Measurements from ENCODE around the gene EPHA6. TPM values are rescaled to one million over a fixed set of nuclear protein-coding genes. Genes with fewer than 3 reads are reported as not detected.
"Not testable (repeated sequence)": the region's sequence is repeated elsewhere in the genome, so short reads cannot be mapped to it uniquely, and the experiment has no call there.

The EPHA6 gene
- total RNA-seq, 1 donor from 2014 or later, result 0.98 TPM

DNA sequence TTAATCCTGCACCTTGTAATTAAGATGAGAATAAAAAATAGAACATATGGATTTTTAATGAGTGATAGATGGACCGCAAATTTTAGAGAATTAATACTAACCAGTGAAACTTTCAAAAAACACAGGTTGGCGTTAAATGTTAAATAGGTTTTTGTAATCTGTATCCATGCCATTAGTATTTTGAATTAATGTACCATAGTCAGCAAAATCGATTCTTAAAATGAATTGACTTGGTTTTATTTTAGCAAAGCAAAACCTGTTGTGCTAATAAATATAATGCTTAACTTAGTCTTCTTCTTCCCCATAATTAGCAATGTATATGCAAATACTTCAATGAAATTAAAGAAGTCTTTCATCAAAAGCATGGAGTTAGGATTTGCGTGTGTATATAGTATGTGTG is 63.1 kb downstream of the EPHA6 start:
- DNase-seq (ENCODE audit: low spot score) (no peak), ATAC-seq (no peak)
- intact Hi-C loops (cut with DNase I), result no loop called here

DNA sequence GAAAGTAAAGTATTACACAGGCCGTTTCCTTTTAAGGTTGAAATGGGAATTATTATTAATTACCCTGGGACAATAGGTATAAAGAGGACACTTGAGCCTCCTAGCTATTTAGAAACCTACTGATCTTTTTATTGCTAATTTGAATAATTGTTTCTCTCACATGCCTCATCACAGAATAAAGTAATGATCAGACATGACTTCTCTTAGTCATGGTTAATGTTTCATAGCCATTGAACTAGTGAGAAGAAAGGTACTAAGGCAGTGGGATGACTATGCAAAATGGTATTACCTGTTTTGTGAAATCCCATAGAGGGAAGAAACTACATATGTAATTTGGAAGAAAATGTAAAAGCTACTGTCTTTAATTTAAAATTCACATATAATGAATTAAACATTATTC is 85.6 kb downstream of the EPHA6 start:
- intact Hi-C loops (cut with DNase I), result no loop called here
- no peak for ATAC-seq

DNA sequence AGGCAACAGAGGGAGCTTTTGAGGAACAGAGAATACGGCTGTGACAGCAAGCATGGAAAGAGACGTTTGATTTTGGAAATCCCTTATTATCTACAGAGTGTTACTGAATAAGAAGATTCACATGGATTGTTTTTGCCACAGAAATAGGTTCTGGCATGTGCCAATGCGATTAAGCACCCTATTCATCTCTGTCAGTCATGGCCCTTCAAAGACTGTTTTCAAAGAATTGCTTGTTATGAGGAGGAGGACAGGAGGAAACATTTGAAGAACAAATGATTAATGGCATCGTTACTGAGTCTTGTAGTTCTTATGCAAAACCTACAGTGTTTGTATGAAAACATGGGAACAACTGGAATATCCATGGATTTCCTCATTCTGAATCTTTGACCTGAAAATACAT is 86.2 kb downstream of the EPHA6 start:
- no peak for DNase-seq (ENCODE audit: low spot score)
- ATAC-seq, result no peak
- intact Hi-C loops (cut with DNase I), result no loop called here

More for the DNA sequence above, 85.6 kb downstream of the EPHA6 start:
- no peak for DNase-seq (ENCODE audit: low spot score)

DNA sequence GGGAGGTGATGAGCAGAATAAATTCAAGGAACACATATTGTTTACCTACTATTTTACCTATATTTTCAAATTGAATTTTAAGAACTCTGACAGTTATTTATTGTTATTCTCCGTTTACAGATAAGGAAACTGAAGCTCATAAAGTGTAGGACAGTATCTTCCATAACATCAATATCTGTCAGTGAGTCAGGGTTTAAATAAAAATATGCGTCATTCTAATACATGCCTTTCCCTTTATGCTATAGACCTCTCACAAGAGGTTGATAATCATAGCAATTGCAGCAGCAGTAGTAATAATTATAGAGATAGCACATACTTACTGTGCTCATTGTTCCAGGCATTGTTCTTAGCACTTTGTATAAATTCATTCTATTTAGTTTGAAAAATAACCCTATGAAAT is 101.1 kb downstream of the EPHA6 start:
- DNase-seq (ENCODE audit: low spot score), result no peak
- no peak for ATAC-seq
- intact Hi-C loops (cut with DNase I), result no loop called here

DNA sequence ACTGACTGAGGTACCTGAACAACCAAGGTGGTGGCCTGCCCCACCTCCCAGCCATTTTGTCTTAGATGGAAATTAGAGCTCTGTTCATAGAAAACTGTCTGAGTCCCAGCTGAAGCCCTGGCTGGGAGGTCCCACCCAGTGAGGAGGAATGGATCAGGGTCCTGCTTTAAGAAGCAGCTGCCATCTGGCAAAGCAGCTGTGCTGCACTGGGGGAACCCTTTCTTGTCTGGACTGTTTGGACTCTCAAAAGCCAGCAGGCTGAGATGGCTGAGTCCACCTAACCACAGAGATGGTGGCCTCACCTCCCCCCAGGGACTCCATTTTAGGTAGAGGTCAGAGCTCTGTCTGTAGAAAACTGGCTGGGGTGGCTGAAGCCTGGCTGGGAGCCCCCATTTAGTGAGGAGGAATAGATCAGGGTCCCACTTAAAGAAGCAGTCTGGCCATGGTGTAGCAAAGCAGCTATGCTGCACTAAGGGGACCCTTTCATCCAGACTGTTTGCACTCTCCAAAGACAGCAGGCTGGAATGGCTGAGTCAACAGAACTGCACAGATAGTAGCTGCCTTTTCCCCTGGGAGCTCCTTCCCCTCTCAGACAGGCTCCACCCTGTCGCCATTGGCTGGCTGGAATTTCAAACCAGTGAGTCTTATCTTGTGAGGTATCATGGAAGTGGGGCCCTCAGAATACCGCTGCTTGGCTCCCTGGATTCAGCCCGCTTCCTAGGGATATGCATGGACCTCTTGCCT is 116.9 kb downstream of the EPHA6 start:
- DNase-seq (ENCODE audit: low spot score) (no peak), ATAC-seq (no peak)
- intact Hi-C loops (cut with DNase I), result no loop called here

DNA sequence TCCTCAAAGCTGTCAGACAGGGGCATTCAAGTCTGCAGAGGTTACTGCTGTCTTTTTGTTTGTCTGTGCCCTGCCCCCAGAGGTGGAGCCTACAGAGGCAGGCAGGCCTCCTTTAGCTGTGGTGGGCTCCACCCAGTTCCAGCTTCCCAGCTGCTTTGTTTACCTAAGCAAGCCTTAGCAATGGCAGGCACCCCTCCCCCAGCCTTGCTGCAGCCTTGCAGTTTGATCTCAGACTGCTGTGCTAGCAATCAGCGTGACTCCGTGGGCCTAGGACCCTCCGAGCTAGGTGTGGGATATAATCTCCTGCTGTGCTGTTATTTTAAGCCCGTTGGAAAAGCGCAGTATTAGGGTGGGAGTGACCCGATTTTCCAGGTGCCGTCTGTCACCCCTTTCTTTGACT is 127.7 kb downstream of the EPHA6 start:
- DNase-seq (ENCODE audit: low spot score); ATAC-seq; intact Hi-C loops (cut with DNase I): not testable (repeated sequence)

DNA sequence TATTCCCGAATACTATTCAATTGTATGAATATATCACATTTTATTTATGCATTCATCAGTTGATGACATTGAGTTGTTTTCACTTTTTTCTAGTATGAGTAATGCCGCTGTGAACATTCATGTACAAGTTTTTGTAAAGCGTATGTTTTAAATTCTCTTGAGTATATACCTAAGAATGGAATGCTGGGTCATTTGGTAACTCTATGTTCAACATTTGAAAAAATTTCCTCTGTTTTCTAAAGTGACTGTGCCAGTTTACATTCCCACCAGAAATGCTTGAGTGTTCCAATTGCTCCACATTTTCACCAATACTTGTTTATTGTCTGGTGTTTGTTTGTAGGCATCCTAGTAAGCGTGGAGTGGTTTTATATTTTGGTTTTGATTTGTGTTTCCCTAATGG is 144.5 kb downstream of the EPHA6 start:
- DNase-seq (ENCODE audit: low spot score) (no peak), ATAC-seq (no peak)
- intact Hi-C loops (cut with DNase I), result no loop called here

DNA sequence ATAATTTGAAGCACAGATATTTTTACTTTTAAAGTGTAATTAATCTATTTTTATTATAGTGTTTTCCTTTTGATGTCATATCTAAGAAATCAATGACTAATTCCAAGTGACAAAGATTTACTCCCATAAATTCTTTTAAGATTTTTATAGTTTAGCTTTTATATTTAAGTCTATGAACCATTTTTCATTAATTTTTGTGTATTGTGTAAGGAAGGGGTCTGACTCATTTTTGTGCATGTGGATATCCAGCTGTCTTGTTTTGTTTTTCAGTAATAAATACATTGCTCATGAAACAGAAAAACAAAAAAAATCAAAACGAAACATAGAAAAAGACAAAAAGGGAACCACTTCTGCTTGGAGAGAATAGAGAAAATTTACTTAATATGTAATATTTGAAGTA is 145.1 kb downstream of the EPHA6 start:
- intact Hi-C loops (cut with DNase I), result no loop called here
- ATAC-seq (no peak), DNase-seq (ENCODE audit: low spot score) (no peak)

DNA sequence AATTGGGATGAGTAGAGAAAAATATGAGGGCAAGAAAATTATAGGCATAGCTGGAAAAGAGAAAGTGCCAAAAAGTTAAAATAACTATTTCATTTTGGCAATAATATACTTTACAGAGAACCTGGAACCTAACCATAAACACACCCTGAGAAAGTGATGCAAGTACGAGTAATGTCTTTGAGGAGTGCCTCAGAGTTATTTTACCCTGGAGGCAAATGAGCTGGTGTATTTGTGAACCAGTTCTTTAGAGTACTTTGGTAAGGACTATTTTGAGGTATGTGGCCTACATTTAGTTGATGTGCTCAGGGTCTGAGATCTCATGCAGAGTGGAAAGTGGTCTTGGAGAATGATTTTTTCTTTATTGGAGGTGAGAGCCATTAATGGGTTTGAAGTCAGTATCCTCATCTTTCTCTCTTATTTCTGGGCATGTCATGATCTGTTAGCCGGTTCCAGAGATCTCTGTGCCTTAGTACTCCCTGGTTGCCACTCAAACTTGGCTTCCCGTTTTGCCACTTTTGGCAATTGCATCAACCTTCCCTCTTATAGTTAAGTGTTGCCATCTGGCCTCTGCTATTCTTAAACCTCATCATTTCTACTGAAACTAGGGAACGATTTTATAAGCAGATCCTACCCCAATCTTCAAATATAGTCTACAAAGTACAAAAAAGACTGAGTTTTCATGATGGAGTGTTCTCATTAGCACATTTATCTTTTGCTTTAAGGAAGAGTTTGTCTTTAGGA is 145.7 kb downstream of the EPHA6 start:
- intact Hi-C loops (cut with DNase I), result no loop called here
- peak; percentile 63 for ATAC-seq
- no peak for DNase-seq (ENCODE audit: low spot score)

DNA sequence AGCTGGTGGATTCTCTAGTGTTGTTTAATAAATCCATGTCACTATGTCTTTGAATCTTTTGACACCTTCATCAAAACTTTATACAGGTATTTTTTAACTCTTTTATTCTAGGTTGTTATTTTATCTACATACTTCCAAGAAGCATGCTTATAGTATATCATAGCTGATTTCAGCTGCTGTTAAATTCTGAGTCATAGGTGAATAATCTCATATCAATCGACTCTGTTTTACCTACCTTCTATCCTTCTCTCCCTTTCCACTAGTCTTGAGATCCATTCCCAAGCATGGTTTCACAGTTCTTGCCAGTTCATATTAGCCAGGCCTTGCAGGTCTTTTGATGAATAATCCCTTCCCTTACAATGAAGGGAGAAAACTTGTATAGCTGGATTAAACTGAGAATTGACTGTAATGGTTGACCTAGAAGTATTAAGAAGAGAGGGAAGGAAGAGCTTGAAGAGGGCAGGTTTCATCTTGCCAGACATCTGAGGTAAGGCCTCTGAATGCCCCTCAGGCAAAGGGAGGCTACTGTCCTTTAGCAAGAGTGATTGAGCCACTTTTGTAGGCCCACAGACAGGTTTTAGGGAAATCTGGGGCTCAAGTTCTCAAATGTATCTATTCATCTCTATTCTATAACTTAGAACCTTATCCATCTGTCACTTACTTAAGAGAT is 146.4 kb downstream of the EPHA6 start:
- ATAC-seq (no peak), DNase-seq (ENCODE audit: low spot score) (no peak)
- intact Hi-C loops (cut with DNase I), result no loop called here

DNA sequence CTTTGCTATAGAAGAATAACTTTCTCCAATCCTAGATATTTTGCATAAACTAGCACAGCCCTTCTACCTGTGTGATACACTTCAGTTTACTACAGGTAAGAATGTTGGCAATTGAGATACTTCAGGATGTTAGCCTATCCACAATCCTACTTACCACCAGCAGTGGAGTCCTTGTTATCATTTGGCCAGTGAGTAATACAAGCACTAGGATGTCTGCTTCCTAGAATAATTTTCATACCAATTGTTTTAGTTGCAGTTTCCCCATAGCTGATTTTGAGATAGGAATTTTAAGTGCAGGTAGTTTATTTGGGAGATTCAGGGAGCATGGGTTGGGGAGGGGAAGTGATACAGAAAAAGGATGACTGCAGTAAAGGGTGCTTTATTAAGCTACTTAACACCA is 147.2 kb downstream of the EPHA6 start:
- no peak for ATAC-seq
- intact Hi-C loops (cut with DNase I), result no loop called here
- no peak for DNase-seq (ENCODE audit: low spot score)

DNA sequence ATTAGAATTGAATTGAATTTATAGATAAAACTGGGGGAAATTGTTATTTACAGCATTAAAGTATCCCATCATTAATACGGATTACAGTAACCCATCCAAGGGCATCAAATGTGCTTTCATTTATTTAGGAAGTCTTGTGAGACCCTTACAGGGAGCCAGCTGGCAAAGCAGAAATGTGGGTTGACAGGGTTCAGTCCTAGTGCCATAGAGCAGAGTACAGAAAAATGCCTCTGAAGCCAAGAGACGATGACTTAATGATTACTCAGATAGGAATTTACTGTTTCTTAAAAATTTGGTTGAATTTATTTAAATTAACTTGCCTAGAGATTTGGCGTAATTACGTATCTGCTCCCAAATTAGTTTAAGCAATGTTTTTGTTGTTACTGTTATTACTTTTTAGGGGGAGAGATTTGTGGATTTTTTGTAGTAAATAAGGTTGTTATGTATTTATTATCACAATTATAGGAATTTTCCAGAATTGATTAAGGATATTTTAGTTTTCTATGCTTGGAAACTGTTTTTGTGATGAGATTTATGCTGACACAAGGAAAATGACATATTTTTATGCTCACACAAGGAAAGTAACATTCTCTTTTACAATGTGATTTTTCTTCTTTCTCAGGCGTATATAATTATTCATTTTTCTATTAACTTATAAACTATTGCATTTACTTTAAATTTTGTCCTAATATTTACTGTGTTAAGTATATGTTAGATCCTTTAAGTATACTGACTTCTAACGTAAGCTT is 152.0 kb downstream of the EPHA6 start:
- ATAC-seq (no peak), DNase-seq (ENCODE audit: low spot score) (no peak)
- intact Hi-C loops (cut with DNase I), result no loop called here

DNA sequence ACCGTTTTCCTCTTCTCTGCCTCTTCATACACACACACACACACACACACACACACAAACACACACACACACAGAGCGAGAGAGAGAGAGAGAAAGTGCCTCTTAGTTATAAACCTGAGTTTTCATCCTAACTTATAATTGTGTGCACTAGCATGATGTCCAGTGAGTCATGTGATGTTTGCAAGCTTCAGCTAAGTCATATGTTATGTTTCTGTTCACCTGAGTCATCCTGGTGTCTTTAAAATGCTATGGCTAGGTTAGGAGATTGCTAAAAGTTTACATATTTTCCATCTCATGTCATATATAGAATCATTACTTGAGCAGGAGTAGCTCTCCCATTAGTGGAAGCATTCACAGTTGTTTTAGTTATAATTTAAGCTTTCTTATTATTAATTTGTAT is 155.8 kb downstream of the EPHA6 start:
- ATAC-seq (no peak), DNase-seq (ENCODE audit: low spot score) (no peak)
- intact Hi-C loops (cut with DNase I), result no loop called here

DNA sequence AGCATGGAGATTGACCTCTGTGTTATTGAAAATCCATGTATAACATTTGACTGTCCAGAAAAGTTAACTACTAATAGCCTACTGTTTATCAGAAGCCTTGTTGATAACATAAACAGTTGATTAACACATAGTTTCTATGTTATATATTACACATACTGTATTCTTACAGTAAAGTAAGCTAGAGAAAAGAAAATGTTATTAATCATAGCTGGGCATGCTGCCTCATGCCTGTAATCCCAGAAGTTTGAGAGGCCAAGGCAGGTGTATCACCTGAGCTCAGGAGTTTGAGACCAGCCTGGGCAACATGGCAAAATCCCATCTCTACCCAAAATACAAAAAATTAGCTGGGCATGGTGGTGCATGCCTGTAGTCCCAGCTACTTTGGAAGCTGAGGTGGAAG is 163.3 kb downstream of the EPHA6 start:
- intact Hi-C loops (cut with DNase I), result no loop called here
- ATAC-seq (no peak), DNase-seq (ENCODE audit: low spot score) (no peak)

DNA sequence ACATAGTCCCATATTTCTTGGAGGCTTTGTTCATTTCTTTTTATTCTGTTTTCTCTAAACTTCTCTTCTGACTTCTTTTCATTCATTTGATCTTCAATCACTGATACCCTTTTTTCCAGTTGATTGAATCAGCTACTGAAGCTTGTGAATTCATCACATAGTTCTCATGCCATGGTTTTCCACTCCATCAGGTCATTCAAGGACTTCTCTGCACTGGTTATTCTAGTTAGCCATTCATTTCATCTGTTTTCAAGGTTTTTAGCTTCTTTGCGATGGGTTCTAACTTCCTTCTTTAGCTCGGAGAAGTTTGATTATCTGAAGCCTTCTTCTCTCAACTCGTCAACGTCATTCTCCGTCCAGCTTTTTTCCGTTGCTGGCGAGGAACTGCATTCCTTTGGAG is 169.3 kb downstream of the EPHA6 start:
- intact Hi-C loops (cut with DNase I); DNase-seq (ENCODE audit: low spot score); ATAC-seq: not testable (repeated sequence)

DNA sequence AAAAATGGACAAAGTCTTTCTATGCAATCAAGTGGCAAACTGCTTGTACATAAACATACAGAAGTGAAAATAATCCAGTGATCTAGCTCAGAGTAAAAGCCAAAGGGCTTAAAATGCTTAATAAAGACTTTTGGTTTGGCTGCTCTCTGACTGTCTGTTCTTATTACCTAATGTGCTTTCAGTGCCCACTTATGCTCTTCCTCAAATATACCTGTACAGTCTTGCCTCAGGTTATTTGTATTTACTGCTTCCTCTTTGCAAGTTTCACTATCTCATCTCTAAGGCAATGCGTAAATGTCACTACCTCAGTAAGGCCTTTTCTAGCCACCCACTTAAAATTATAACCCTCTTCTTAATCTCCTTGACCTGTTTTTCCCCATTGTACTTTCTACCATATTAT is 171.8 kb downstream of the EPHA6 start:
- intact Hi-C loops (cut with DNase I), result no loop called here
- DNase-seq (ENCODE audit: low spot score) (no peak), ATAC-seq (no peak)

DNA sequence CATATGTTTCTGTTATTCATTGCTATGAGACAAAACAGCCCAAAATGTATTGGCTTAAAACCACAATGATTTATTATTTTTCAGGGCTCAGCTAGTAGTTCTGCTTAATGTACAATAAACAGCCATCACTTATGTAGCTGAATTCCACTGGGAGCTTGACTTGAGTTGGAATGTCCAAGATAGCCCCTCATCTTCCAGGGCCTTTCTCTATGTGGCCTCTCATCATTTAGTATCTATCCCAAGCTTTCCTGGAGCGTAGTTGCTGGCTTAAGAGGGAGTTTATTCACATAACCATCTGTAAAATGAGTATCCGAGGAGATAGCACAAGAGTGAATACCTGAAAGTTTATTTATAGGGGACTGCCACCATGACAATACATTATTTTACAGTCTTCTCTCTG is 176.8 kb downstream of the EPHA6 start:
- DNase-seq (ENCODE audit: low spot score), result no peak
- no peak for ATAC-seq
- intact Hi-C loops (cut with DNase I), result no loop called here

DNA sequence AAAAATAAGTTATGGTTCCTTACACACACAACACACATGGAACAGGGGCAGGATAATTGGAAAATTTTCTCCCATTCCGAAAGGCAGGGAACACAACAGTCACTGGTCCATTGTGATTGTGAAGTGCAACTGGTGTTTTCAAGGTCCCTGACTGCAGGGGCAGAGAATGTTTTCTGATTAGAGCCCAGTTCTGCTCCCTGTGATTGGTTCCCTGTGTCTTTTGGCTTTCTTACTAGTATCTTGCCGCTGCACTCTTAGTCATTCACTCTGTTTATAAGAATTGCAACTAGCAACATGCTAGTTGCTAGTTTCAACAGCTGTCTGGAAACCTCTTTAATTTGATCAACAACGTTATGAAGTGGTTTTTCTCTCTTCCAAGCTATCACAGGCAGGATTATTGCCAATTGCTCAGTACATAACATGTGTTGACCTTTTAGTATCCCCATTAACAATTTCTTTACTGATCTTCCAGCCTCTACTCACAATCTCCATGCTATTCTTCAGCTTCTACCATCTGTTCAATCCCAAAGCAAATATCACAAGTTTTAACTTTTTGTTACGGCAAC is 177.5 kb downstream of the EPHA6 start:
- DNase-seq (ENCODE audit: low spot score) (no peak), ATAC-seq (peak; percentile 55)
- intact Hi-C loops (cut with DNase I), result no loop called here

DNA sequence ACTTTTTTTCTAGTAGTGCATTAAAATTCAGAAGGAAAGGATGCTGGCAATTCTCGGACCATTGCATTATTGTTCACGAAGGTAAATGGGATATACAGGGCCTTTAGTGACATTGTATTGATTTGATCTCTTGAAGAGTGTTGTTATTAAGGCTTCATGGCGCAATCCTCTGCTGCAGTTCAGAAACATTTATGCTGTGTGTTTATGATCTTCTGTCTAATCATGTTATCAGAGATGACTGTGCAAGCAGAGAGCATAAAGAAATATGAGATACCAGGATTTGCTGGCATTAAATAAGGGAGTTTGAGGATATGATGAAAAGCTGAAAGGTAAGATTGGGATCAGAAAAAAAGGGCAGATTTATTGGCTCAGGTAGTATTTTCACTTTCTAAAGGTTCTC is 180.6 kb downstream of the EPHA6 start:
- intact Hi-C loops (cut with DNase I), result no loop called here
- no peak for DNase-seq (ENCODE audit: low spot score)
- no peak for ATAC-seq

All from sciatic nerve (tissue), 2 donors.